T-cell (primary cell): ENCODE results near the gene ASCL2. TPM values are rescaled to one million over a fixed set of nuclear protein-coding genes. Genes with fewer than 3 reads are reported as not detected.
A peak's percentile ranks its signal among the peaks of the same experiment; 100 is the strongest.

Experiments
- ATAC-seq, 4 experiments: fragments of 200-7000 bp in 3 of 4; fragments of 150-1000 bp in 1 of 4; cut with Tn5 transposase; replicated peaks in 1 of 4; 1 replicate in 3 of 4; 2 replicates in 1 of 4; pipeline ENCODE4 v1.10.0; 2021; ENCODE audit warnings: moderate library complexity in 3 of 4, mild to moderate bottlenecking in 2 of 4, moderate number of reproducible peaks in 1 of 4
- CTCF ChIA-PET, 2 donors: fragments of 300-600 bp; sonication (Branson Sonifier 250); formaldehyde crosslinking; loops; one replicate each; lab custom pipeline; 2022; ENCODE audit warnings: antibody characterized with exemption in 2 of 2; lab: Charles Lee
- POLR2A ChIA-PET, 2 donors: fragments of 300-600 bp; sonication (Branson Sonifier 250); formaldehyde crosslinking; loops; one replicate each; lab custom pipeline; 2022; ENCODE audit warnings: antibody characterized with exemption in 2 of 2; lab: Charles Lee
- DNase-seq, 35 experiments: peaks; one replicate each; pipeline versions ENCODE4 v3.0.0 to v3.0.0-alpha.2; 2013 to 2023
- H3K27ac ChIP-seq: one replicate; pipeline ENCODE4 v1.5.1; 2013; ENCODE audit warnings: low read length
- H3K27me3 ChIP-seq, 2 experiments: replicated peaks in 1 of 2; 1 replicate in 1 of 2; 2 replicates in 1 of 2; pipeline versions ENCODE4 v1.6.1 to v1.7.0; 2013; ENCODE audit warnings: low read length in 1 of 2, mixed read lengths in 1 of 2; ENCODE audit not compliant: control insufficient read depth in 2 of 2, insufficient read depth in 2 of 2; ENCODE audit errors: extremely low read depth in 1 of 2
- H3K36me3 ChIP-seq, 2 donors: 1 replicate in 1 of 2; 2 replicates in 1 of 2; pipeline versions ENCODE4 v1.6.1 to v1.7.0; 2013; ENCODE audit warnings: low read length in 1 of 2; ENCODE audit not compliant: control insufficient read depth in 2 of 2, insufficient read depth in 1 of 2; ENCODE audit errors: extremely low read depth in 1 of 2
- H3K4me1 ChIP-seq, 2 experiments: 1 replicate in 1 of 2; 2 replicates in 1 of 2; pipeline versions ENCODE4 v1.6.1 to v1.7.0; 2013; ENCODE audit warnings: low read length in 2 of 2, mixed read lengths in 1 of 2; ENCODE audit not compliant: insufficient read depth in 2 of 2, control insufficient read depth in 1 of 2; ENCODE audit errors: extremely low read depth in 1 of 2
- H3K4me3 ChIP-seq, 2 donors: 1 replicate in 1 of 2; 2 replicates in 1 of 2; pipeline versions ENCODE4 v1.5.1 to v1.7.0; 2013; ENCODE audit warnings: mild to moderate bottlenecking in 2 of 2, low read length in 1 of 2, moderate library complexity in 1 of 2; ENCODE audit not compliant: control insufficient read depth in 1 of 2; ENCODE audit errors: extremely low read depth in 1 of 2
- H3K9me3 ChIP-seq: 2 replicates; pipeline ENCODE4 v1.7.0; 2013
- H3K27ac Mint-ChIP-seq, 2 donors: one replicate each; pipeline ENCODE4 v1.8.0; 2020 to 2021; ENCODE audit warnings: mild to moderate bottlenecking in 2 of 2, mixed read lengths in 2 of 2
- H3K27me3 Mint-ChIP-seq, 2 donors: one replicate each; pipeline ENCODE4 v1.8.0; 2021 to 2022; ENCODE audit warnings: mixed read lengths in 2 of 2
- H3K36me3 Mint-ChIP-seq: one replicate; pipeline ENCODE4 v1.8.0; 2021; ENCODE audit warnings: mixed read lengths
- H3K4me1 Mint-ChIP-seq, 3 donors: one replicate each; pipeline ENCODE4 v1.8.0; 2020 to 2022; ENCODE audit warnings: mixed read lengths in 3 of 3, mild to moderate bottlenecking in 1 of 3
- H3K4me3 Mint-ChIP-seq, 3 donors: one replicate each; pipeline ENCODE4 v1.8.0; 2020 to 2022; ENCODE audit warnings: mild to moderate bottlenecking in 3 of 3, mixed read lengths in 3 of 3, moderate library complexity in 3 of 3
- H3K9me3 Mint-ChIP-seq, 3 donors: one replicate each; pipeline ENCODE4 v1.8.0; 2020 to 2022; ENCODE audit warnings: mixed read lengths in 3 of 3
- WGBS: methylation state at CpG from one replicate; pipeline ENCODE4 v1.1.5; 2013; ENCODE audit warnings: missing lambda C conversion rate; ENCODE audit not compliant: insufficient coverage; 5-methylcytosine and 5-hydroxymethylcytosine counted together
- total RNA-seq, 35 experiments: library from RNA in 6 of 35; stranded (reverse) in 6 of 35; fragments of 120-200 nt in 1 of 35; gene quantifications; one replicate each; pipeline versions ENCODE4 v1.2.1 to v1.2.4 and lab custom pipeline; 2013 to 2026

The ASCL2 gene
- total RNA-seq, 5 donors from 2014 or later (not counting 1 experiment from before 2014, with no cell fraction given) = 0.29 to 1.3 (median 0.51) TPM

DNA sequence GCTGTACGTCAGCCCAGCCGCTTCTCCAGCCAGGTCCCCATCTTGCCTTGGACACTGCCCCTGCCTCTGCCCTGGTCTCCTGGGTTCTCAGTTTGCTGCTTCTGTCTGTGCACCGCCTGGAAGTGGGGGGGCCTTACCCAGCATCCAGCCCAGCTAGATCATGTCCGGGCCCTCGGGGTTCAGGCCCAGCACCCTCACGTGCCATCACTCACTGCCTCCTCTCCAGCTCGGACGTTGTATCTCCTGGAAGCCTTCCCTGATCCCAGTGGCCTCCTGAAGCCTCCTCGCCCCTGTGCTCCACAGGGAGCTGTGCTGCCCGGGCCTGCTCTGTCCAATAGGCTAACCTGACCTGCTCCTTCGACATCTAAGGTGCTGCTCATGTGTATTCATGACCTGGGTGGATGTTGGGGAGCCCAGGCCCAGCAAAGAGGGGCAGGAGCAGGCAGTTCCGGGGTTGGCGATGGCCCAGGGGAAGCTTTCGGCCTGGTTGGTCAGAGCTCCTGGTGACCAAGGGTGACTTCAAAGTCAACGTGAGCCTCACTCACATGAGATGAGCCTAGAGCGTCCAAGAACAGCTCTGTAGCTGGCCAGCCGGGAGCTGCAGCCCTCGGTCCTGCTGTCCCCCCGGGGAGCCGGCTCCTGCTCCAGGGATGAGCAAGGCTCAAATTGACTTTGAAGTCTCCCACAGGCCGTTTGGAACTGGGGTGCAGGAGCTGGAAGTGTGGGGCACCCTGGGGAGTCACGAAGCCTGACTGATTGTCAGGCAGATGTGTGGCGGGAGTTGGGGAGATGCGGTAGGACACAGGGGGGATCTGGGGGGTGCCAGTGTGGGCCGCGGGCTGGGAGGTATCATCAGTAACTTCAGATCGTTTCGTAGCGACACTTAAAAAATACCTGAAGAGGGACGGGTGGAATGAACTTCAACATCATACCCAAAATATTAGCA, 5.2 kb upstream of the ASCL2 start:
- Histone ChIP-seq H3K9me3 (peaks cover 3% of the 10 kb centered on the region), H3K27me3 (peaks cover 0 to 54% of the 10 kb centered on the region in 2 experiments), H3K36me3 (no peaks in the 10 kb centered on the region), H3K4me3 (no peak overlapping the region), H3K4me1 (peaks cover 0 to 10% of the 10 kb centered on the region in 2 experiments), H3K27ac (no peak overlapping the region)
- H3K27ac Mint-ChIP-seq = no peak overlapping the region
- H3K9me3 Mint-ChIP-seq = peaks cover 4 to 15% (median 8%) of the 10 kb centered on the region in 3 donors
- no peak overlapping the region for H3K4me3 Mint-ChIP-seq
- peaks cover 5% of the 10 kb centered on the region for H3K36me3 Mint-ChIP-seq
- no peak for DNase-seq
- peaks cover 7 to 26% of the 10 kb centered on the region in 2 donors for H3K27me3 Mint-ChIP-seq
- CTCF ChIA-PET = no interaction called here
- H3K4me1 Mint-ChIP-seq = peaks cover 0 to 6% (median 3%) of the 10 kb centered on the region in 3 donors
- no peak for ATAC-seq
- POLR2A ChIA-PET = interaction anchor here in 1 of 2 donors (0.9 kb wide), 1 partner anchor 8 kb away, joined by 3 read pairs; no protein-coding TSS in a partner anchor
- WGBS = 81% methylated on average over 22 of the region's 30 CpGs

DNA sequence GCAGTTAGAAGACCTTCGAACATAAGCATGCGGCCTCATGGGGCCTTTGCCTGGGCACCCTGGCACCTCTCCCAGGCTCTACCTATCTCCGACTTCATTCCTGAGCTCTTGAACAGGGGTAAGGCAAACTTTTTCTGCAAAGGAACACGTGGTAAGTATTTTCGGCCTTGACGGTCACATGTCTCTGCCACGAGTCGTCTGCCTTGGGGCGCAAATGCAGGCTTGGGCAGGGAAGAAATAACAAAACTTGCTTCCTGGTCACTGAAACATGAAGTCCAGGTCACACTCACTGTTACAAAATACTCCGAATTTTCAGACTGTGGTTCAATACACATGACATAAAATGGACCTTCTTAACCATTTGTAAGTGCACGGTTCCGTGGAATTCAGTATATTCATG, 3.4 kb upstream of the ASCL2 start:
- H3K9me3 Mint-ChIP-seq = peaks cover 0 to 1% (median 0%) of the 10 kb centered on the region in 3 donors
- peak in 1 of 35 experiments; percentile 11 for DNase-seq
- H3K4me3 Mint-ChIP-seq = no peak overlapping the region
- H3K4me3 ChIP-seq = no peak overlapping the region
- peaks cover 0 to 9% (median 6%) of the 10 kb centered on the region in 3 donors for H3K4me1 Mint-ChIP-seq
- ChIA-PET CTCF (no interaction called here), POLR2A (no interaction called here)
- H3K36me3 ChIP-seq = no peaks in the 10 kb centered on the region
- H3K27me3 Mint-ChIP-seq = peaks cover 7 to 26% of the 10 kb centered on the region in 2 donors
- H3K4me1 ChIP-seq = peaks cover 0 to 22% of the 10 kb centered on the region in 2 experiments
- H3K27ac Mint-ChIP-seq = no peak overlapping the region
- WGBS = 92% methylated on average over 10 of the region's 12 CpGs
- peaks cover 0 to 62% of the 10 kb centered on the region in 2 experiments for H3K27me3 ChIP-seq
- no peaks in the 10 kb centered on the region for H3K36me3 Mint-ChIP-seq
- H3K27ac ChIP-seq = no peak overlapping the region
- no peaks in the 10 kb centered on the region for H3K9me3 ChIP-seq
- no peak for ATAC-seq

- CTCF ChIA-PET = no interaction called here
- H3K36me3 Mint-ChIP-seq = no peaks in the 10 kb centered on the region
- POLR2A ChIA-PET = no interaction called here
- H3K4me3 Mint-ChIP-seq = no peak overlapping the region
- no peak overlapping the region for H3K27ac Mint-ChIP-seq
- Histone ChIP-seq H3K27me3 (peaks cover 0 to 66% of the 10 kb centered on the region in 2 experiments), H3K4me3 (no peak overlapping the region), H3K4me1 (peaks cover 0 to 26% of the 10 kb centered on the region in 2 experiments), H3K36me3 (no peaks in the 10 kb centered on the region), H3K27ac (no peak overlapping the region), H3K9me3 (no peaks in the 10 kb centered on the region)
- peaks cover 4 to 13% (median 10%) of the 10 kb centered on the region in 3 donors for H3K4me1 Mint-ChIP-seq
- H3K9me3 Mint-ChIP-seq = no peaks in the 10 kb centered on the region
- ATAC-seq (no peak), DNase-seq (no peak)
- WGBS = 92% methylated on average over 13 of the region's 15 CpGs
- peaks cover 7 to 30% of the 10 kb centered on the region in 2 donors for H3K27me3 Mint-ChIP-seq
These were observed 2.9 kb upstream of the ASCL2 start for GRCh38 chr11:2273311-2273710.

DNA sequence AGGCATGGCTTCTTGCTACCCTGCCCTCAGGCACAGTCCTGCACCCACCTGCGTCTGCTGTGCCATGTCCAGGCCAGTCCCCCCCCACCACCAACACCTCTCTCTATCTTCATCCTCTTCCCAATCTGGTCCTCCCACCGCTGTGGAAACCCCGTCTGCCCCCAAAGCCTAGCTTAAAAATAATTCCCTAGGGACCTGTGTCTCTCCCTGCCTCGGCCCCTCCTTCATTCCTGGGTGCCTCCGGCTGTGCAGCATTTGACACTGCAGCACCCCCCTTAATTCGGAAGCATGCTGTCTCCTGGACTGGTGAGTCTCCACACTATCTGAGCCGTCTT, 2.5 kb upstream of the ASCL2 start:
- Histone ChIP-seq H3K4me1 (peaks cover 0 to 30% of the 10 kb centered on the region in 2 experiments), H3K27me3 (peaks cover 0 to 67% of the 10 kb centered on the region in 2 experiments), H3K4me3 (no peak overlapping the region), H3K36me3 (no peaks in the 10 kb centered on the region), H3K9me3 (no peaks in the 10 kb centered on the region), H3K27ac (no peak overlapping the region)
- Mint-ChIP-seq H3K4me1 (peaks cover 7 to 17% (median 13%) of the 10 kb centered on the region in 3 donors), H3K27ac (no peak overlapping the region), H3K4me3 (peak overlapping the region in 1 of 3 donors; percentile 49), H3K9me3 (no peaks in the 10 kb centered on the region), H3K27me3 (peaks cover 7 to 33% of the 10 kb centered on the region in 2 donors), H3K36me3 (no peaks in the 10 kb centered on the region)
- WGBS = 92% methylated on average over 6 of the region's 7 CpGs
- peak in 2 of 35 experiments; percentile 4 to 15 for DNase-seq
- CTCF ChIA-PET = no interaction called here
- POLR2A ChIA-PET = no interaction called here
- ATAC-seq = no peak

DNA sequence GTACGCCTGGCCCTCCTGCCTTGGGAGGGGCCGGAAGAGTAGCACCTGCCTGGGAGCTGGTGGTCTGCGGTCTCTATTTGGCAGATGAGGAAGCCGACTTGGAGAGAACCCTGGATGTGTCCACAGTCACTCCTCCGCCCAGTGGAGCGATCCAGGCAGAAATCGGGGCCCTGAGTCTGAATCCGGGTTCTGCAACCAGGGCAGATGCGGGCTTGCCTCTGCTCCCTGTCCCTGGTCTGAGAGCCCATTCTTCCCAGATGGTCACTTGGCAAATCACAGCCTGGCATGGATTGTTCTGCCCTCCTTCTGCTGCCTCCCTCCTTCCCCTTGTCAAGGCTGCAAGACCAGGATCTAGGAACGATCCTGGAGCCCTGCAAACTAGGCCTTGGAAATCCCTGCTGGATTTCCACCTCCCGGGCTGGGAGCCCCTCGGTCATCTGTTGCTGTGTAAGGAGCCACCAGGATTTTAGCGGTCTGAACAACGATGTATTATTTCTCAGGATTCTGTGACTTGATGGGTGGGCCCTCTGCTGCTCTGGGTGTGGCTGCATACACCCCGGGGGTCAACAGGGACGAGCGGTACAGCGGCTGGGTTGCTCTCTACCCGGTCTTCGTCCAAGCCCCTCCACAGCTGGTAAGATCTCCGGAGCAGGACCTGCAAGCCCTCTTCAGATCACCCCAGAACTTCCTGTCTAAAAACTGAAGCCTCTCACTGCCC, 2.0 kb upstream of the ASCL2 start:
- no peaks in the 10 kb centered on the region for H3K9me3 Mint-ChIP-seq
- POLR2A ChIA-PET = no interaction called here
- H3K4me1 ChIP-seq = peaks cover 0 to 36% of the 10 kb centered on the region in 2 experiments
- no peaks in the 10 kb centered on the region for H3K9me3 ChIP-seq
- peak in 1 of 35 experiments; percentile 9 for DNase-seq
- no peak for ATAC-seq
- H3K4me3 Mint-ChIP-seq = peak overlapping the region in 2 of 3 donors; percentile 49
- H3K4me1 Mint-ChIP-seq = peaks cover 7 to 18% (median 13%) of the 10 kb centered on the region in 3 donors
- CTCF ChIA-PET = no interaction called here
- H3K36me3 ChIP-seq = no peaks in the 10 kb centered on the region
- H3K27ac ChIP-seq = no peak overlapping the region
- H3K27me3 Mint-ChIP-seq = peaks cover 7 to 32% of the 10 kb centered on the region in 2 donors
- no peak overlapping the region for H3K27ac Mint-ChIP-seq
- no peaks in the 10 kb centered on the region for H3K36me3 Mint-ChIP-seq
- WGBS = 89% methylated on average over 21 of the region's 21 CpGs
- H3K27me3 ChIP-seq = peaks cover 0 to 71% of the 10 kb centered on the region in 2 experiments
- H3K4me3 ChIP-seq = no peak overlapping the region
